Left ventricle myocardium superior (tissue), 1 donor: Measurements from ENCODE around the gene HIVEP1. TPM values are rescaled to one million over a fixed set of nuclear protein-coding genes. Genes with fewer than 3 reads are reported as not detected.
"Not testable (repeated sequence)": the region's sequence is repeated elsewhere in the genome, so short reads cannot be mapped to it uniquely, and the experiment has no call there.

Experiments
- ATAC-seq: fragments of 200-7000 bp; cut with Tn5 transposase; one replicate; pipeline ENCODE4 v1.9.1; 2020; ENCODE audit warnings: mild to moderate bottlenecking, moderate library complexity
- DNase-seq: peaks from one replicate; pipeline ENCODE4 v3.0.0-alpha.2; 2020
- intact Hi-C: fragments of 100-400 bp; cut with micrococcal nuclease; formaldehyde crosslinking; loops from one replicate; pipeline ENCODE4 v1.11.0; 2022
- total RNA-seq: library from RNA; stranded (reverse); fragmentation: NEBNext Ultra II Directional; extraction: Animal tissue kit (Norgen Biotek cat#: 25700); gene quantifications from one replicate; pipeline ENCODE4 v1.2.1, GENCODE V29; 2021
- donor health status: DM: no; HTN: yes; CAD: no; lungs with severe emphysema.

Gene HIVEP1
- total RNA-seq, 1 donor from 2014 or later = 13.4 TPM

DNA sequence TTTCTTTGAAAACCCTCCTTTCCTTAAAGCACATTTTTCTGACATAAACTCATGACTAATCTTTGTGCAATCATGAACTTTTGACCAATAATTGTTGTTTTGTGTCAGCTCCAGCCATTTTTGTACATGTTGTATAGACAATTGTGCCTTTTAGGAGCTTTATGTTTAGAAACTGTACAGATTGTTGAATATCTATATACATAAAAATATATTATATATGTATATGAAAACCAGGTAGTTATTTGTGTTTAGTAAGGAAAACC is 152.3 kb downstream of the HIVEP1 start:
- intact Hi-C loops = no loop called here
- no peak for ATAC-seq

DNA sequence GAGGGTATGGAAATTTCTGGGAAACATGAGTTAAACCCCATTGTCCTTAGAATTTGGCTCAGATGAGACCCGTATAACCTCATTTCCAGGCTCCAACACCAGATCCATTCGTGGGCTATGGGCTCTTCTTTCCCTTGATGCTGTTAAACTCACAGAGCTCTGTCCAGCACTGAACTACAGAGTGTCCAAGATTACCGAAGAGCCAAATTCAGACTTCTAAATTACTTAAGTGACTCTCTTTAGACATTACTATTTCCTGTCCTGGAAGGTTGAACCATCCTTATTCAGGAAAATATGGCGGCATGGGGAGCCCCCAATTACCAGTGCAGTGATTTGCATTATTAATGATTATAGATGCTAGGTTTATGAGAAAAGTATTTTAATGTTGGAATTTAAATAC is 153.2 kb downstream of the HIVEP1 start:
- no peak for ATAC-seq
- no peak for DNase-seq
- intact Hi-C loops = no loop called here

More for the DNA sequence above, 152.3 kb downstream of the HIVEP1 start:
- no peak for DNase-seq

DNA sequence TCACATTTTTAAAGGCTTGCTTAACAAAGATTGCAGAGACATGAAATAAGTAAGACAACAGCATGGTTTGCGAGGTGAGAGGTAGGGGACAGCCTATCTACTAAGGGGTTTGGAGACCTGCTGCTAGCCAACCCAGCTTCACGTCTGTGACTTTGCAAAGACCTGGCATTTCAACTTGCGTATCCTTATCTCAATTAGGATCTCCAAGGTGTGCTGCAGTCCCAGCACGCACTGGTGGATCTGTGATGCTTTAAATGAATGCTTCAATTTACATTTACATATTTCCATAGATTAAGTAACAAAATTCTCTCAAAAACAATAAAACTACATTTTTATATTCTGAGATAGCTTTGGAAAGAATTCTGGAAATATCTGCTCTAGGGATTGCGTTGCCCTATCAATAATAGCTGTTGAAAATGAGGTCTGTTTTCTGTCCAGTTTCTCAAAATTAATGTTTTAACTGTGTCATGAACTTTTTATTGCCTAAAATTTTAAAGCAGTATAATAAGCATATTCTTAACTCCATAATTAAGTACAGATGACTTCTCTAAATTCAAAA is 153.7 kb downstream of the HIVEP1 start:
- intact Hi-C loops = no loop called here
- DNase-seq = no peak
- ATAC-seq = no peak

DNA sequence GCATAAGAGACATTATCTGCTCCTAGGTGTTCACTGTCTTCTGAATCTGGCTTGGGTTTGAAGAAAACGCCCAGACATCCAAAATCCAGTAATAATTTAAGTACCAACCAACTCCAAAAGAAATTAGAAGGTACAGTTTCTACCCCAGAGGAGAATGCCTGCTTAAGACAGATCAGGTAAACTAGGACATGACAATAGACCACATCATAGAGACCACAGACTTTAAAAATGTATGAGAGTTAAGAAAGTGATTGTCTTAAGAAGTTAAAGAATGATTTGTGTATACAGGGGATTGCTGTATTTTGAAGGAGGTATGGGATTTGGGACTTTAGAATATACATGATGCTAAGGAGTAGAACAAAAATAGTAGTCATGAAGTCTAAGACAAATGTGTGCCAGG is 157.3 kb downstream of the HIVEP1 start:
- DNase-seq = no peak
- intact Hi-C loops = no loop called here
- no peak for ATAC-seq

DNA sequence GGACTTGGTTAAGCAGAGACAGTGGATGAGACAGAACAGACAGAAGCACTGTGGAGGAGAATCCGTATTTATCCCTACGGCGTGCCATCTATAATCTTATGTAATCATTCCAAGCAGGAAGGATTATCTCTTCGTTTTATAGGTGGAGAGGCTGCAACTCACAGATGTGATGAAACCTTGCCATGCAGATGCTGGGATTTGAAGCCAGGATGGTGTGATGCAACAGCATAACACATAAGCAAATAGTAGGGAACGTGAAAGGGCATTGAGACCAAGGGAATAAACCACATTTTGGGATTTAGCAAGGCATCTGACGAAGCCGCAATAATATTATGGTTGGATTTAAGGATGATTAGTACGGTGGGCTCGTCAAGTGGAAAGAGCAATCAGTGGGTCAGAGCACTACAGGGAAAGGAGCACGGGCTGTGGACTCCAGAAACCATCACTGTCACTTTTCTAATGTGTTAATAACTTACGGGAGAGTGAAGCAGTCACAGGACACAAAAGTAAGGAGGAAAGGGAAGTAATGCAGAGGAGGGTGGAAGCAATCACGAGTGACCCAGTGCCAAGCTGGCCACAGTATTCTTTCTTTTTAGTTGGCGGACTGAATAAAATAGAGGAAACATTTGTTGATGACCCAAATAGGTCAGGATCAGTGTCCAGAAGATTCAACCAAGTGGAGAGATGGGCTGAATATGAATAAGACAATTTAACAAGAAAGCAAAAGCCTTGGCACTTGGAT is 158.4 kb downstream of the HIVEP1 start:
- DNase-seq (no peak), ATAC-seq (no peak)
- intact Hi-C loops = no loop called here

DNA sequence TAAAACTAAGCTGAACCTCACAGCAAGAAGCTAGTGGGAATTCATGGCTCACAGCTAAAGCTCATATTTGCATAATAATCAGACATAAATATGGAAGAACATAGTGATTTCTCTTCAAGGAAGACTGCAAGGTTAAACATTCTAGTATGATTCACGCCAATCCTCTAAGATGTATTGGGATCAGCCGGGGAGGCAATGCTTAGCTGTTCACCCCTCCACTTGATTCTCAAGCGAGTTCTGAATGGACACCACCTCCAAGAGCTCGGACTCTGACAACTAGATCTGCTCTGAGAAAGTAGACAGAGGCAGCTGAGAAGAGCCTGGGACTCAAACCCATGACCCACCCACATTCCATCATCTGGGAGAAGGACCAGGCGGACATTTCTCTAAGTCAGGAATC is 159.6 kb downstream of the HIVEP1 start:
- intact Hi-C loops = no loop called here
- ATAC-seq (no peak), DNase-seq (no peak)

DNA sequence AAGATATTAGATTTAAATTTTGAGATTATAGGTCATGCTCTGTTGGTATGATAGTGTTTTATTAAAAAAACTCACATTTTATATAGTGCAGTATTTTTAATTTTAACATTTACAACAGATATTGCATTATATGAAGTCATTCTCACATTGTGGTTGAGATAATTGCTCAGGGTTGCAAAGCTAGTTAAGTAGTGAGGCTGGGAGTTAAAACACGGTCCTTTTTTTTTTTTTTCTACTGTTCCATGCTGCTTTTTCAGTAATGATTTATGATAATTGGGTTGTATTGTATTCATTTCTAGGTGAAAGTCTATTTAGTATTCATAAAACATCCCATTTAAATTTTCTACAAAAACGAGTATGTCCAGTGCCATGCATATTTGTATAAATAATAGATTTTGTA is 160.5 kb downstream of the HIVEP1 start:
- no peak for ATAC-seq
- no peak for DNase-seq
- intact Hi-C loops = no loop called here

DNA sequence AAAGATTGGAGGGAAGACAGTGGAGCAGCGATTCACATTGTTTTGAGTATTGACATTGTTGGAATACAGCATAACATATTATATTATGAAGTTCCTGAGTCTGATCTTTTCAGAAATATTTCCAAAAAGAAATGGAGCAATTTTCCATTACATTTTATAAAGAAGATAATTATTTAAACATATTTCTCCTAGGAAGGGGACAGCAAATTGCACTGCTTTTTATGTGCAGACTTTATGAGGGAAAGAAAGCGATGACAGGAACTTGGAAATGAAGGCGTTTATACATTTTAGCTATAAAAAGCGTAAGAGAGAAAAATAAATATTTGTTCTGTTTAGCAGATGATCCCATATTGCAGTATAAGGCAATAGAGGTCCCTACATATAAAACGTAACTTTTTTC is 161.1 kb downstream of the HIVEP1 start:
- intact Hi-C loops = no loop called here
- no peak for DNase-seq
- ATAC-seq = no peak

DNA sequence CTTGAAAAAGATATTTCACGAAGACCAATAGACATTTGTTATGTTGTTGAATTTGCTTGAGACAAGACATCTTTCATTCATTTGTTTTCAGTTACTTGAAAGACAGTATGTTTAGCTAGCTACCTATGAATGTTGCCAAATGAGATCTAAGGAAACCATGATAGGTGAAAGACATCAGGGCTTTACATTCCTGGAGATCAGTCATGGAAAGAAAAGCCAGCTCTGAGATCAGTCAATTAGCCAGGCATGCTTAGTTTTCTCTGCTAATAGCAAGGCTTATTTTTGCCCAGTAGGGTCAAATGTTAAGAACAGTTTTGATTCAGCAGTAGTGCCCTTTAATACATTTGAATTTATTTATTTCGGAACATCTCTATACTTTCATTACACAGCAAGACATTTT is 161.5 kb downstream of the HIVEP1 start:
- intact Hi-C loops = no loop called here
- ATAC-seq = no peak

DNA sequence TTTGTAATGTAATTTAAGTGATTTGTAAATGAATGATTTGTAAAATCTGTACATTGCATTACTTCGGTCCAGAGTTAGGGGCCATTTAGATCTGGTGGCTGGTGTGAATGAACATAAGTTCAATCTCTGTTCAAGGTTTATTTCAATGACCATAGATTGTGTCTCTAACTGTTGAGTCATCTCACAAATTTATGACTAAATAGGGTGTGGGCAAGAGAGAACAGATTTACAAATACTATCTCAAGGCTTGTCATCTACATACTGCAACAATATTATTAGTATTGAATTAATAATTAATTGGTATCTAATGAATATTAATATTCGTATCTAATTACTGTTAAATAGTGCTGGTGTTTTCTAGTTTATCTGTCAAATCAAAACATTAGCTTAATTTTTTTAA is 162.8 kb downstream of the HIVEP1 start:
- intact Hi-C loops = no loop called here
- no peak for DNase-seq

More for the DNA sequence above, 161.5 kb downstream of the HIVEP1 start:
- DNase-seq = no peak

DNA sequence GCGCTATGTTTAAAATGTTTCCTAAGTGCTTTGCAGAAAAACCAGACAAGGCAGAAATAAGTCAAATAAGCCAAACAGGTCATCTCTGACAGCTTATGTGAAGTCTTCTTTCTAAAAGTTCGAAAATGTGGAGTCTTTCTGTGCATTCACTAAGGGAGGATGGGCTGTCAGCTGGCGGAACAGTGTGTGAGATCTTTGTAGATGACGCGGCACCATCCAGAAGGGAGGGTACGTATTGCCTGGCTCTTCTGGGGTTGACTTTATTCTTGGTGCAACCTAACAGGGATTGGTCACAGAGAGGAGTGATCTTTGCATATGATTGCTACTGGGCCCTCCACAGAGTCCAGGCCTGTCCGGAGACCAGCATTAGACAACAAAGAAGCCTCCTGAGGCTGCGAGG is 163.5 kb downstream of the HIVEP1 start:
- intact Hi-C loops = no loop called here
- DNase-seq (no peak), ATAC-seq (no peak)

More for the DNA sequence above, 162.8 kb downstream of the HIVEP1 start:
- ATAC-seq = no peak

DNA sequence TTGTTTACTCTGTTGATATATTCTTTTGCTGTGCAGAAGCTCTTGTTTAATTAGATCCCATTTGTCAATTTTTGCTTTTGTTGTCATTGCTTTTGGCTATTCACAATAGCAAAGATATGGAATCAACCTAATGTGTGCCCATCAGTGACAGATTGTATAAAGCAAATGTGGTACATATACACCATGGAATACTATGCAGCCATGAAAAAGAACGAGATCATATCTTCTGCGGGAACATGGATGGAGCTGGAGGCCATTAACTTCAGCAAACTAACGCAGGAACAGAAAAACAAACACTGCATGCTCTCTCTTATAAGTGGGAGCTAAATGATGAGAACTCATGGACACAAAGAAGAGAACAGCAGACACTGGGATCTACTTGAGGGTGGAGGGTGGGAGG is 164.7 kb downstream of the HIVEP1 start:
- intact Hi-C loops, ATAC-seq, DNase-seq: not testable (repeated sequence)

DNA sequence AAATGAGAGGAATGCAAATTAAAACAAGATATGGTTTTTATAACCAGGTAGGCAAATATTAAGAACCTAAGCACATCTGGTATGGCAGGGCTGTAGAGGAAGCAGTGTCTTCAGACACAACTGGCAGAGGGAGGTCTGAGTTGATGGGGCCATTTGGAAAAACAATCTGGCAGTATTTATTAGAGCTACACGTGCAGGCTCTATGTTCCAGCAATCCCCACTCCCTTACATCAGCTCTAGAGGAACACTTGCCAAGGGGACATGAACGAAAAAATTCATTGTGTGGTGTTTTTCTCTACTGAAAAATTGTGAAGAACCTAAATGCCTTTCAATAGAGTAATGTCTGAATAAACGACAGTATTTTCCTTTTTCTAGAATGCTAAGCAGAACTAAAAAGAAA is 166.4 kb downstream of the HIVEP1 start:
- DNase-seq = no peak
- intact Hi-C loops = no loop called here
- ATAC-seq = no peak

DNA sequence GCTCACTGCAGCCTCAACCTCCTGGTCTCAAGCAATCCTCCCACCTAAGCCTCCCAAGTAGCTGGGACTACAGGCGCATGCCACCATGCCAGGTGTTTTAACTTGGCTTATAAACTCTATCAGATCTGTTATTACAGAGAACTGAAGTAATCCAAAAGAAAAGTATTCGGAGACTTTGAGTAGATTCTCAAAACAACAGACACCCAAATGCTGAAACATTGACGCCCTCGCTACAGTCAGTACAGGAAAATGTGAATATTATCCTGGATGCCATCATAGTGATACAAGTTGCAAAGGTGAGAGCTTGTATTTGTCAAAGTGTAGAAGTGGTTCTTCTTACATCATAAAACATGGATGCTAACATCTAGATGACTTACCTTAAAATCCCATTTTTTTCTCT is 169.4 kb downstream of the HIVEP1 start:
- no peak for DNase-seq
- no peak for ATAC-seq
- intact Hi-C loops = no loop called here

DNA sequence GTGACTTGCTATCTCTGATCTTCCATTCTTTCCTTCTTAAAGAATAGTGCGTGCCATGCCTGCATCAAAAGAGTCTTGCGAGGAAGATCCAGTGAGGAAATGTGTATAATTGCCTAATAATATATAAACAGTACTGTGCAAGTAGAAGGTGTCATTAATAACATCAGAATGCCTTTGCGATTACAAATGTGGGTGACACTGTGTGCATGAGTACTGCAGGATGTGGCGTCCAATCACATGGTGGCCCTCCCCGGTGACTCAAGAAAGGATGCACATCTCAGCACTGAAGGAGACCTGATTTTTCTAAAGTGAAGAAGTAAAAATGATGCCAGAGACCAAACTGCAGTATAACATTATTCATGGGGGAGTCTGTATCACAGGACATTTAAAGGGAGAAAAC is 170.6 kb downstream of the HIVEP1 start:
- ATAC-seq = no peak
- intact Hi-C loops = no loop called here
- DNase-seq = no peak

DNA sequence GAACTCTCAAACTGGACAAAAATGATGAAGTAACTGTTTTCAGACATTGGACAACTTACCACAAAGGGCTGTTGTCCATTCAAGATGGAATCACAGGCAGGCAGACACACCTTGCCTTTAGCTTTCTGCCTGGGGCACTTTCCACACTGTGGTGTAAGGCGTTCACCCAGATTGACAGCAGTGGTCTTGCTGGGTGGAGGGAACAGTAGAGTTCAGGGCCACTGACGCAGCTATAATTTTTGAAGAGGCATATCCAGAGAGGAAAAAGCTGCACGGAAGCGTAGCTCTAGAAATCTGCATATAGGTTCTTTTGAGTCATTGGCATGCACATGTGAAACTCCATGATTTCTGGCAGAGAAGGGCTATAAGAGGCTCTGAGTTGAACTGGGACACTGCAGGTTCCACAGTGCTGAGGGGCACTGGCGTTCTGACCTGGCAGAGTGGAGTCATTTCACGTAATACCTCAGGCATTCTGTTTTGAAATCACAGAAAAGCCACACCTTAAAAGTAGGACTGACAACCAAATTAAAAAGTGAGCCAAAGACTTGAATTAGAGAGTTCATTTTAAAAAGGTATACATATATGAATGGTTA is 173.1 kb downstream of the HIVEP1 start:
- no peak for ATAC-seq
- no peak for DNase-seq
- intact Hi-C loops = no loop called here

DNA sequence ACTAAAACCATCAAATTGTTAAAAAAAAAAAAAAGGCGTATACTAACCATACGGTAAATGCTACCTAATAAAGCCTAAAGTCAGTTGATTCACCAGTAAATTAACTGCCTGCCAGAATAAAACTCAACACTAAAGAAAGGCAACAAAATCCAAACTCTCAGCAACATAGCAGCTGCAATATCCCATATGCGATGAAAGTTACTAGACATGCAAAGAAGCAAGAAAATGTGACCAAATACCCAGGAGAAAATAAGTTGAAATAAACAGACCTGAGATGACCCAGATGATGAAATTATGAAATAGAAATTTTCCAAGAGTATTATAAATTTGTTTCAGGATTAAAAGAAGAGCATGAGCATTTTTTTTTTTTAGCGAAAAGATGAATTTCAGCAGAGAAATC is 174.4 kb downstream of the HIVEP1 start:
- ATAC-seq (peak; percentile 51), DNase-seq (no peak)
- intact Hi-C loops = no loop called here

DNA sequence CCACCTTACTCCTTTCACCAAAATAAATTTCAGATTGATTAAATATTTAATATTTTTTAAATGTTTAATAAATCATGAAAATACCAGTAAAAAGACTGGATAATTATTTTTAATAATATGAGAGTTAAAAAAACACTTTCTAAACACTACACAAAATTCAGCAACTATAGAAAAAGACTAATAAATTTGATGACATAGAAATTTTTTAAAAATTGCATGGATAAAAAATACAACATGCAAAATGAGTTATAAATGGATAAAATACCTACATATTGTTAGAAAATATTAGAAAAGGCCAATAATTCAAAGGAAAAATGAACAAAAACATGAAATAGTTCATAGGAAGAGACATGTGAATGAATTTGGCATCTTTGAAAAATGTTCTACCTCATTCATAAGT is 177.0 kb downstream of the HIVEP1 start:
- DNase-seq (no peak), ATAC-seq (no peak)
- intact Hi-C loops = no loop called here

DNA sequence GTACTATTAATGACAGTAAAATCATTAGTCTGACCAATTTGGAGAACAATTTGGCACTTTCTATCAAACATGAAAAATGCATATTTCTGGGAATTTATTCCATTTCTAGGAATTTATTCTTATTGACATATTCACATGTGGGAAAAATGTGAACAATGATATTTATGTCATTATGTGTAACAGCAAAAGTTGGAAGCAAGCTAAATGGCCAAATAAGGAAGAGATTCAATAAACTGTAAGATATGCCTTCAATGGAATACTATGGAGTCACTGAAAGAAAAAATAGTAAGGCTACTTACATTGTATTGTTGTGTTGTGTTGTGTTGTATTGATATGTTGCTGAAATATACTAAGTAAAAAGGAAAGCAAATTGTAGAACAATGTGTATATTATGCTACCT is 177.5 kb downstream of the HIVEP1 start:
- no peak for ATAC-seq
- intact Hi-C loops = no loop called here
- no peak for DNase-seq

DNA sequence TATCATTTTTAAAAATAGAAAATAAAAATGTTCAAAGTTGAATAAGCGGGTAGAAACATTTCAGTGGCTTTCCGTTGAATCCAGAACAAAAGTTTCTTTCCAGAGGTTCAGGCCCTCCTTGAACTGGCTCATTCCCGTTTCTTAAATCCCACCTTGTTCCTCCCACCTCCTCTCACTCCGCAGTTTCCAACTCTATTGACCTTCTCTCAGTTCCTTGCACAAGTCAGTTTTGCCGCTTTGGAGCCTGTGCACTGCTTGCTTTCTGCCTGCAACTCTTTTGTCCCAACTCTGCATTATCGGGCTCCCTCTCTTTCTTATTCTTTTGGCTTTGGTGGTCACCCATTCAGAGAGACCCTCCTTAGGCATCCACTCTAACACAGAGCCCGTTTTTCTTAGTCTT is 178.1 kb downstream of the HIVEP1 start:
- no peak for ATAC-seq
- no peak for DNase-seq
- intact Hi-C loops = no loop called here

DNA sequence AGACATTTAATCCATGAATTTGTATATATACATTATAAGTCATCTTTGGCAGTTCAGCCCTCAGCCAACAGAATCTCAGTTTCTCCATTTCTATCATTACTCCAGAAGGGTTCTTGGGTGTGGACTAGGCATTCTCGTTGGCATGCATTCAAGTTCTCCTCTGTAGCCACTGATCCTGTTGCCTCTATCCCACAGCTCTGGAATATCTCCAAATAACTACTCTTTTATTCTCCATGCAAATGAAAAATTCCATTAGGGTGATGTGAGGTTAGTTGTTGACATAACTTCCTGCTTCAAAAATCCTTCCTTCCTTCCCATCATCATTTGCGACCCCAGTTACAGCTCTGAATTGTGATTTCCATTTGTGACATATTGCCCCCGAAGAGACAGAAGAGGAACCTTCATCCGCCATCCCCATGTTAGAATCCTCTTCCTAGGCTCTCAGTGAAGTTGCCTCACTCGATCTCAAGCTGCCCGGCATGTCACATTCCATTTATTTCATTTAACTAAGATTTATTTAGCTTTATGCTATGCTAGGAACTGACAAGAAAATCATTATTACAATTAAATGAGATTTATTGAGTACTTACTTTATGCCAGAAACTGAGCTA is 184.3 kb downstream of the HIVEP1 start:
- intact Hi-C loops = no loop called here
- ATAC-seq = no peak
- no peak for DNase-seq
